ENCODE data around the gene EDN1.

EDN1 gene

DNA sequence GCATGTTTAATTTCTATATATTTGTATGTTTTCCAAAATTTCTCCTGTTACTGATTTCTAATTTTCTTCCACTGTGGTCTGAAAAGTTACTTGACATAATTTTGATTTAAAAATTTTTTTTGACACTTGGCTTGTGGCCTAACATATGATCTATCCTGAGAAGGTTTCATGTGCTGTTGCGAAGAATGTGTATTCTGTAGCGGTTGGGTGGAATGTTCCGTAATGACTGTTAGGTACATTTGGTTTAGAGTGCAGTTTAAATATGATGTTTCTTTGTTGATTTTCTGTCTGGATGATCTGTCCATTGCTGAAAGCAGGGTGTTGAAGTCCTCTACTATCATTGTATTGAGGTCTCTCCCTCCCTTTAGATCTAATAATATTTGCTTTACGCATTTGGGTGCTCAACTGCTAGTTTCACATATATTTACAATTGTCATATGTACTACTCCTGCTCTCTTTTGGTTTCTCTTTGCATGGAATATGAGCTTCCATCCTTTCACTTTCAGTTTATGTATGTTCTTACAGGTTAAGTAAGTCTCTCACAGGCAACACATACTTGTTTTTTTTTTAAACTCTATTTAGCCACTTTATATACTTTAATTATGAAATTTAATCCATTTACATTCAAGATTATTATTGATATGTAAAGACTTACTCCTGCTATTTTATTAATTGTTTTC is 19.5 kb upstream of the EDN1 start:
- no peak for DNase-seq

DNA sequence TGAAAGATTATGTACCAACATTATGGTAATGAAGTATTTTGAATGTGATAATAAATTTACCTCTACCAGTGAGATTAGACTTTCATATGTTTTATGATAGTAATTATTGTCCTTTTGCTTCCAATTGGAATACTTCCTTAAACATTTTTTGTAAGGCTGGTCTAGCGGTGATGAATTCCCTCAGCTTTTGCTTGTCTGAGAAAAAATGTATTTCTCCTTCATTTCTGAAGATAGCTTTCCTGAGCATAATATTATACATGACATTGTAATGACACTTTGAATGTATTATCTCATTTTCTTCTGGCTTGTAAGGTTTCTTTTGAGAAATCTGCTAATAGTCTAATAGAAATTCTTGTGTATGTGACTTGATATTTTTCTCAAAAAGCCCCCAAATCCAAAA is 18.6 kb upstream of the EDN1 start:
- DNase-seq, result no peak

DNA sequence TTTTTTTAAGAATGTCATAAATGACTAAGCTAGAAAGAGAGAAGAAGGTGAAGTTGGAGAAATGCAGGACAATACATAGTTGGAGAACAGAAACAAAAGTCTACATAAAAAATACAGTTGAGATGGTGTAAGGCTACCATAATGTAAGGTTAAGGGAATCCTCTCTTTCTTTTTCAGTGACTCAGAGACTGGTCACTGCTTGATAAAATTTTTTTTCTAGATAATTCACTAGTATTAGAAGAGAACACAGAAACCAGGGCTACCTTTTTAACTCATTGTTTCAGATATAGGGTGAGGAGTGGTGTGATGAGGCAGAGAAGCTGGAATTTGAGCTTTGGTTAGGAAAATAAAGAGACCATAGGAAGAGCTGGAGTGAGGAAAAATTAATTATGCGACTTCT is 18.2 kb upstream of the EDN1 start:
- DNase-seq, result no peak

DNA sequence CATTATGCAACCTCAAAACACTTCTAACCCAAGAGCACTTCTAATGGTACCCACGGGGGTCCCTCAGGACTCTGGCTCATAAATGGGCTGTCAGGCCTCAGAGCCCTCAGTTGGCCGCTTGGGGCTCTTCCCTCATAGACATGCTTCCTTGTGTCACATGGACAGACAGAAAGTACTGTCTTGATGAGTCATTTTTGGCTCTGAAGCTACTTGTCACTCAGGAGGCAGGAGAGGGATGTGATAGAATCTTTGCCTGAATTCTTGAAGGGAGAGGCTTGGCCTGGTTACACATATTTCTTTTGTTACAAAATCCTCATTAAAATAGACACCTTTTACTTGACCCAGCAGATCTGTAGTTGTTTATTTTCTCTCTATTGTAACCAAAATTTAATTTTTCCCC is 15.1 kb upstream of the EDN1 start:
- DNase-seq, result no peak

DNA sequence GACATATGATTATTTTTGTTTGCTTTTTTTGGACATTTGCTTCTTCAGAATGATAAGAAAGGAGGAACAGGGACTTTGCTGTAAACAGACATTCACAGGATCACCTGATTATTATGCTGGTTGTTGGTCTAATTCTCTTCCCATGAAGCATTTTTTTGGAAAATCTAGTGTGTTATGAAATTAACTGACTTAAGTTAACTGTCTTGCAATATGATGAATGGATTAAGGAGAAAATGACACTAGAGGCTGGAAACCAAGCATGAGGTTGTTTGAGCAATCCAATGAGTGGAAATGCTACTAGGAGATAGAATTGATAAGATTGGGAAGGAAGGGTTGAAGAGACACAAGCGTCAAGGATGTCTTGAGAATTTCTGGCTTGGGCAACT is 13.2 kb upstream of the EDN1 start:
- no peak for DNase-seq

DNA sequence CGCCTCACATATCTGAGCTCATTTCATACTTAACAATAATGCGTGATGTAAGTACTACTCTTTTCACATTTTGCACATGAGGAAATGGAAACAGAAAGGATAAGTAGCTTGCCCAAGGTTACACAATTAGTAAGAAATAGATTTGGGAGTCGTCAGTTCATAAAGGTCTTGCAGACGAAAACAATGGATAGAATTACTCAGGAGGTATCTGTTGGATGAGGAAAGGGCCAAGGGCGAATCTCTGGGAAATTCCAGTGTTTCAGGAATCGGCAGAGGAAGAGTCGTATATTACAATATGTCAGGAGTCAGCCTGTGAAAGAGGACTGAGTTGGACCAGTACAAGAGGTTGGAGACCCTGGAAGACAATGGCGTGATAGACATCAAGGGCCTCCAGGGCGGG is 12.8 kb upstream of the EDN1 start:
- no peak for DNase-seq

DNA sequence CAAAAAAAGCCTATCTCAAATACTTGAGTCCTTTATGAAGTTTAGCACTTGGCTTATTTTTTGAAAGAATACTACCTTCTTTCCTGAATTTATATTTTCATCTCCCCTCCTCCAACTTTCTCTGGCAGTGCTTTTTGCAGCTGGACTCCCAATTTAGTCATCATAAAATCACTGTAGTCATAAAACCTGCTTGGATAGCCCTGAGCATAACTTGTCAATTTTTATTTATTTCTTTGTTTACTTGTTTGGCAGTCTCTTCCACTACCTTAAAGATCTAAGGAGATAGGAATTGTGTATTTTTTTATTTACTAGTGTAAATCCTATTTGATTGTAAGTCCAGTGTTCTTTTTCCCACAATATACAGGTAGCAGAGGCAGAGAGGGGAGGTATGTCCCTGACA is 11.2 kb upstream of the EDN1 start:
- DNase-seq, result no peak

DNA sequence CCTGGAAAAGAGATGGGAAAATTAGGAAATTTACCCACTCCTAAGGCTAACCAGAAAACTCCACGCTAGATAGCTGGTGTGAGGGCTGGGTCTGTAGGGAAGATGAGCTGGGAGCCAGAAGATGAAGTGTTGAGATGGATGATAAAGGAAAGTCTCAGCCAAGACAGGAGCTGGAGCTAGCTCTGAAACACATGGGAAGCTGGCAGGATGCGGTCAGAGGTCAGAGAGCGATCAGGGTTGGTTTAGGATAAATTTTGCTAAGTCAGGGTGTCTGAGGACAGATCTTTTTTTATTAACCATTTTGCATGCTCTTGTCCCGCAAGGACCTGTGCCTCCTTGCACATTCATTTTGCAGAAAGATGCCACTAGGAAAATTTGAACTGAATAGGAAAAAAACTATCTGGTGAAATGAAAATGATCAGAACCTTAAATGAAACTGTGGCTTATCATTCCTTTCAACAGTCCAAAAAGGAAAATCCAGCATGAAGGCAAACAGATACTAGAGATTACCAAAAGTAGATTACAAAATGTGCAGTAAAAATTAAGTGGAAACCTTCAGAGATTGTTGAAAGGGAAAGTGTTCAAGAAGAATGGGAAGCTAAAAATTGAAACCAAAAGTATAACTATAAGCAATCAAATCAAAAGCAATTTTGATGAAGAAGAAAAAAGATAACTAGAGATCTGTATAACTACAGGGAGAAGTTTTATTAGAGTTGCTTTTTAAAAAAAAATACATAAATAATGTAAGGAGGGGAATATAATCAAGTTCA is 10.7 kb upstream of the EDN1 start:
- no peak for DNase-seq

DNA sequence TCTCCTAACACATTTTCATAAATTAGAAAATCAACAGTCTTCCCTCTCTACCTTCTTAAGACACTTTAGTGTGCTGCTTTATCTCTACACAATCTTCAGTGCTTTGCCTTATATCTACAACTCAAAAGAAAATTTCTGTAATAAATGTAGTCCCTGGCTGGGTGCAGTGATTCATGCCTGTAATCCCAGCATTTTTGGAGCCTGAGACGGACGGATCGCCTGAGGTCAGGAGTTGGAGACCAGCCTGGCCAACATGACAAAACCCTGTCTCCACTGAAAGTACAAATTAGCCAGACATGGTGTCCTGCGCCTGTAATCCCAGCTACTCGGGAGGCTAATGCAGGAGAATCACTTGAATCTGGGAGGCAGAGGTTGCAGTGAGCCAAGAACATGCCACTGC is 9.7 kb upstream of the EDN1 start:
- no peak for DNase-seq

DNA sequence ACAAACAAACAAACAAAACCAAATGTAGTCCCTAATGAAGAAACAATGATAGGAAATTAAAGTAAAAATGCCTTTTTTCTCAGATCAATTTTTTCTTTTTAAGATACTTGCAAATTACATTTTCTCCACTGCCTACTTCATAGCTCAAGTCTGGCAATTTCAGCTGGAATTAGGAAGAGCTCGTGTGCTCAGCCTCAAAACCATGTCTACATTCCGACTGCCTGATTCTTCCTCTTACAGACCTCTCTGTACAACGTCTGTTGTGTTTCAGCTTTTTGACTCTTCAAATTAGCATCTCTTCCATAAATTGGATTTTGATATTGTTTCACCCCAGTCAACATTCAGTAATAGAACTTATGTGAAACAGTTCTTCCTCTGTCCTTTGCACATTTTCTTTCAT is 9.3 kb upstream of the EDN1 start:
- DNase-seq, result no peak

DNA sequence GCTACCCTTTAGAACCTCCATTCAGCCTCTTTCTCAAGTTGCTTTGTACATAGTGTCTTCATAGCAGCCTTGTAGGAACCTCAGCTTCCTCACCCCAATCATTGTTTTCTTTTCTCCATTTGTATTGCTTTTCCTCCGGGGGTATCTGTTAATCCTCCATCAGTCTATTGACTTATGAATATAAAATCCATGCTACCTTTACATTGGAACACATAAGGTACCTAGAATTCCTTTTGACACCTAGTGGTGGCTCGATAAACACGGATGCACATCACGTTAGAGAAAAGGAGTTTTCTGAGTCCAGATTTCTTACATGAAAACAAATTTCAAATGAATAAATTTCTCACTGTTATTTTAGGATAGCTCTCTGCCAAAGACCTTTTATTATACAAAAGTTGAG is 6.3 kb upstream of the EDN1 start:
- no peak for DNase-seq

DNA sequence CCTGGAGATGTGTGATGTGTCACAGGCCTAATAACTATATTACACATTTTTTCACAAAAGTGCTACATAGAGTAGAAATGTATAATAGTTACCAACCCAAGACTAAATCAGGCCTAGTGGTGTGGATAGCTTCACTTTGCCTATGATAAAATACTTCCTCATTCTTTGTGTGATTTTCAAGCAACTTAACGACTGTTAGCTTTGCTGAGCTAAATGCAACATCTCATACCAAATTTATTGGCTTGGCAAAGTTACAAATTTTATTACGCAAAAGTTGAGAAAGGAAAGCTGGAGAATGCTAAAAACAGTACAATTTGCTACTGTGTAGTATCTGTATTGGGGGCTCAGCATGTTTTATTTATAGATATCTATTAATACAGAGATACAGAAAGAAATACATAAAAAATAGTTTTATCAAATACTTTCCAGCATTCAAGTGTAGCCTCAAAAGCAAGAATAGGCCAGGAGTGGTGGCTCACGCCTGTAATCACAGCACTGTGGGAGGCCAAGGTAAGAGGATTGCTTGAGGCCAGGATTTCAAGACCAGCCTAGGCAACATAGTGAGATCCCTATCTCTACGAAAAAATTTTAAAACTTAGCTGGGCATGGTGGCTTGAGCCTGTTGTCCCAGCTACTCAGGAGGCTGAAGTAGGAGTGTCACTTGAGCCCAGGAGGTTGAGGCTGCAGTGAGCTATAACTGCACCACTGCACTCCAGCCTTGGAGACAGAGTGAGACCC is 3.6 kb upstream of the EDN1 start:
- no peak for DNase-seq

DNA sequence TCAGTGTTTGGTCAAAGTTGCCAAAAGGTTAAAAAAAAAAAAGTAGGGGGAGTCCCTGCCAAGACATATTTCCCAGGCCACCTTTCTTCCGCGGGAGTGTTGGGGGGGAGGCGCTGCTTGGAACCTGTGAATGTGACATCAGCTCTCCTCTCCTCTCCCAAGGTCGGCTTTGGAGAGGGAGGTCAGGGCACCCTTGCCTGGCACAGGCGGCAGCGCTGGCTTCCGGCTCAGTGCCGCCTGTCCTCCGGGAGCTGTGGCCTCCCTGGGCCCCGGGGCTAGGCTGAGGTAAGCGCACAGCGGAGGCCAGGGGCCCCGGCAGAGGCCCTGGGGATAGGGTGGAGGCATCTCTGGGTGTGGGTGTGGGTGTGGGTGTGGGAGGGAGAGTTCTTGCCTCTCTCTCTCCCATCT is 1.9 kb upstream of the EDN1 start:
- no peak for DNase-seq

DNA sequence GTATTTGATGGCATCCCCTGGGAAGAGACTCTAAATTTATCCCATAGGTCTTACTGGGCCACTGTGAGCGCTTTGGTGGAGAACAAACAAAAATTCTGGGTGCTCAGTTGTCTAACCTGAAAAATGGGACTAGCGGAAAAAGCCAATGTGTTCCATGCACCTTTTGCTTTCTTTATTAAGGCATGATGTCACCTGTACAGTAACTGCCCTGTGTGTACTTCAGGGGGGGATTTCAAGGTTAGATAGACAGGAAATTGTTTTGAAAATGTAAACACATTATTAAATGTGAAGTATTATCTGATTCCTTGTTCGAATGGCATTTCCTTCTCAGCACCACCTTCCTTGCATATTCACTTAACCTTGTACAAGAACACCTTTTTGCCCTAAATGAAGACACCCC is 1.2 kb upstream of the EDN1 start:
- no peak for DNase-seq

DNA sequence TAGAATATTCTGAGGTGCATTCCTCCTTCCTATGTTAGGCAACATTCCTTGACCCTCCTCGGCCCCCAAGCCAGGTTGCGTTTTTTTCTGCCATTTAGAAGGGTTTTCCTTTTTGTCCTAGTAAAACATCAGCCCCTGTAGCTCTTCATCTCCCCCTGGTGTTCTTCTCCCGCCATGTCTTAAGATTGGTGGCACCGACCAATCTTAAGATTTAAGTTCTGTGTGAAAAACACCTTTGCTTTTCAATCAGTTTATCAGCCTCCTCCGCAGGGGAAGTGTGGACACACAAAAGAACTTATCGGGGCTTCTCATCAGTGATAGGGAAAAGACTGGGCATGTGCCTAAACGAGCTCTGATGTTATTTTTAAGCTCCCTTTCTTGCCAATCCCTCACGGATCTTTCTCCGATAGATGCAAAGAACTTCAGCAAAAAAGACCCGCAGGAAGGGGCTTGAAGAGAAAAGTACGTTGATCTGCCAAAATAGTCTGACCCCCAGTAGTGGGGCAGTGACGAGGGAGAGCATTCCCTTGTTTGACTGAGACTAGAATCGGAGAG is 719 bp upstream of the EDN1 start:
- peak; percentile 57 for DNase-seq

DNA sequence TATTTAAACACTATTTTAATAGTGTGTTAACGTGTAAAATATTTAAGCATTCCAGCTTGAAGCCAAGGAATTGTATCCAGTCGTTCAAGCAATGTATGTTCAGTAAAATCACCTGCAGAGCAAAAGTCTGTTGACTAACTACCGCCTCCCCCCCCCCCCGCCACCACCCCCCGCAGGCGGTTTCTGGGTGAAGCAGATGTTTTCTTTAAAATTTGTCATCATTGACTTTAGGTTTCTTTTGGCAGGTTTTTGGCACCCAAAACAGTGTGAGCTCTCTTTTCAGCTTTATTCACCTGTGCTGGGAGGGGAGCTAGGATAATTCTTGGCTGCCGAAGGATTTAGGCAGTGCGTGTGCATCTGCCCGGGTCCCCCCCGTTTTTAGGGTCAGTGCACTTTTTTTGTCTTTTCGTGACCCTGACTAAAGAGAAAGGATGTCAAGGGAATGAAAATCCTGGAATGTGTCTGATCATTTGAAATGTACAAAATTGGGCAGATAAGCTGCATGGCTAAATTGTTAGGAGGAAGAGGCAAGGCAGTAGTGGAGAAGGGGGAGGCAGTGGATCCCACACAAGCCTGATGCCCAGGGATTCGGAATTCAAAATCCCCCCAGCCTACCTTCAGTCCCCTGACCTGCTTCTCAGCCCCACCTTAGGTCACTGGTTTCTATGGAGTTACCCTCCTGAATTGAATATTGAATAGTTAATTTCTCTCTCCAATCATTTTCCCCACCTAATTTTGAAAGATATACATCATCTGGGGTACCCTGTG is 1.1 kb downstream of the EDN1 start:
- DNase-seq, result no peak

DNA sequence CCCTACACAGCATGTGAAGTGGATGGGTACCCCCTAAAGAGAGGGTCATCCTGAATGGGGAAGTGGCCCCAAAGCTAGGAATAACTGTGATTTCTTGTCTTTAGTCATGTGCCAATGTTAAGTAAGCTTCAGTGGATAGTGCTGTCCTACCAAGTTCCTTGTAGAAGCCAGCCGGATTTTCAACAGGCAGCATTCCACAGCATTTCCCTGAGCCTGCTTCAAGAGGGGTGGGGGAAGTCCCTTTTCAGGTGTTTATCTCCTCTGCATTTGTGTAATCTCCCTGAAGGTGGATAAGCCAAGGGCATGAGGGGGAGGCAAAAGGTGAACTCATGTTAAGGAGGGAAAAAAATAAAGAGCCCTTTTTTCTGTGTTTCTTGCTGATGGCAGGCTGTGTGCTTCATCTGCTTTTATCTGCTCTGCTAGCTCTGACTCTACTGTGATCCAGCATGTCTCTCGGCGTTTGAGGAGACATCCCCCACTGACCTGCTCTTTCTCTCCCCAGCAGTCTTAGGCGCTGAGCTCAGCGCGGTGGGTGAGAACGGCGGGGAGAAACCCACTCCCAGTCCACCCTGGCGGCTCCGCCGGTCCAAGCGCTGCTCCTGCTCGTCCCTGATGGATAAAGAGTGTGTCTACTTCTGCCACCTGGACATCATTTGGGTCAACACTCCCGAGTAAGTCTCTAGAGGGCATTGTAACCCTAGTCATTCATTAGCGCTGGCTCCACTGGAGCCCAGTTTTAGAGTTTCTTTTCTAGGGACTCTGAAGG is 1.9 kb downstream of the EDN1 start:
- no peak for DNase-seq

DNA sequence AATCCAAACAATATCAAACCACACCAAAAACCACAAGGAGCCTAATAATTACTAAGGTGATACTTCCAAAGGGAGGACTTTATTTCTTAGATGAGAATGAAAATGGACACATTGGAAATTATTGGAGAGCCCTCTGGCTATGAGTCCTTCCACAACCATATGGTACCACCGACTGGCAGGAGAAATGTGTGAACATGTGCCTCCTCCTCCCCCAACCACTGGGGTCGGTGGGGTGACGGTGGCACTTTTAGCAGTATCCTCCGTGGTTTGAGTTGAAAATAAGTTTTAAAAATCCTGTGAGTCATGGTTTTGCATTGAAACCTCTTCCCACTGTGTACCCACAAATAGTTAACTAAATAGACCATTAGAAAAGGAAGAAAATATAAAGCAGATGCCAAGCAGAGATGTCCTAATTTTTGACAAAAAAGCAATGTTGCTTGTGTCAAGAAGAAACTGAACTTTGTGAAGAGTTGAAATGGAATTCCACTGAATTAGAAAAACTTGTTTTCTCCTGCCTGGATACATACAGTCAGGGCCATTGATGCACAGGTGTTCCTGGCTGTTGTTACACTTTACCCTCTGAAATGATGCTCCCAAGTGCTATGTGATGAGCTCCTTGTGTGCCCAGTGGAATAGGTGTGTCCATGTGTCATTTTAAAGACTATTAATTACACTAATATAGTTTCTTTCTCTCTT is 3.2 kb downstream of the EDN1 start:
- no peak for DNase-seq

DNA sequence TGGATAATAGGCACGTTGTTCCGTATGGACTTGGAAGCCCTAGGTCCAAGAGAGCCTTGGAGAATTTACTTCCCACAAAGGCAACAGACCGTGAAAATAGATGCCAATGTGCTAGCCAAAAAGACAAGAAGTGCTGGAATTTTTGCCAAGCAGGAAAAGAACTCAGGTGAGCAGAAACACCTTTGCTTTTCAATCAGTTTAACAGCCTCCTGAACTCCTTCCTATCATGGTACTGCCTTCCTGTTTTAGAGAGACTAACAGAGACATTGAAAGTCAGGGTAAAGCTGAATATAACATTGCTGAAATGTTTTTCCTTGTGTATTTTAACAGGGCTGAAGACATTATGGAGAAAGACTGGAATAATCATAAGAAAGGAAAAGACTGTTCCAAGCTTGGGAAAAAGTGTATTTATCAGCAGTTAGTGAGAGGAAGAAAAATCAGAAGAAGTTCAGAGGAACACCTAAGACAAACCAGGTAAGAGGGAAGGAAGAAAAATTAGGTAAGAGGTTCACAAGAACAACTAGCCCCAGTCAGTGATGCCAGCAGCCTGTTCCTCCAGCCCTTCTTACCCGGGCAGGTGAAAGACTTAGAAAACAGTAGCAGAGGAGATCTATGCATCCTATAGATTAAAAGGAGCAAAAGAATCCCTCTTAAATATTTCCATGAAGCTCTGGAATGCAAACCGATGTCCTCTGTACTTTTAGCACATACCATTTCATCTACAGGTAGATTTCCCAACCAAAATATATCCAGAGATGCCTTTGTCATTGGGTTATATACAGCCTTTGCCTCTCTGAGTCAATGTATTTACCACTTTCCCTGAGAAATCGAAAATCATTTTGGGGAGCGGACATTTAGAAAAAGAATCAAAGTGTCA is 4.0 kb downstream of the EDN1 start:
- DNase-seq, result no peak

DNA sequence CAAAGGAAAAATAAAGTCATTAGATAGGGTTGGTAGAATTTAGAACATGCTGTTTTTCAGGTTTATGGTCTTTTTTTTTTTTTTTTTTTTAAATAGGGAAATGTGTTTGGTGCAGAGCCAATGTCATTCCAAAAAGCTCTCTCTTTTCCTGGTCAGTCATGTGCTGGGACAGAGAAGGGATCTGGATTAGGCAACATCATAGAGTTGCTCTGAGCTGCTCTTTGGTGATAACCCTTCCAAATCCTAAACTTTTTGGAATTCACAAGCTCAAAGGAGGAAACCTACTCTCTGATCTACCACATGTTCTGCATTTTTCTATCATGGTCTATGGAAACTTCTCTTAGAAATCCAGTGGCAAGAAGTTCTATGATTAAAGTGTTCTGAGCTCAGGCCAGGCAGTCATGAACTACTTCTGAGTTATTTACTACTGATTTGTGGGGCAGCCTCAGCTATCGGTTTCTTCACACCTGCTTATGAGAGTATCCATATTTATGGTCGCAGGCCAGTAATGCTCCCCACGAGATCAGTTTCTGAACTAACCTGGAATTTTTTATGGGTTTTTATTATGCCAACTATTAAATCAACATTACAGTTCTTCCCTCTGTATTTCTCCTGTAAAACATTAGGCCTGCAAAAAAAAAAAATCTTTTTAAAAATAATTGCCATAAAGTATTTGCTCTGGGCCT is 4.8 kb downstream of the EDN1 start:
- DNase-seq, result no peak
